ENCODE data around the gene CCDC110. TPM values are rescaled to one million over a fixed set of nuclear protein-coding genes. Genes with fewer than 3 reads are reported as not detected.
A peak's percentile ranks its signal among the peaks of the same experiment; 100 is the strongest.

The CCDC110 gene
- total RNA-seq, 1 donor from 2014 or later: 2.3 TPM

GRCh38 chr4:185506422-185506821, 34.9 kb upstream of the CCDC110 start:
- H3K36me3 Mint-ChIP-seq (ENCODE audit: low read depth): peaks cover 24% of the 10 kb centered on the region
- no peak overlapping the region for H3K27ac Mint-ChIP-seq (ENCODE audit: unreplicated experiment)
- no peak overlapping the region for H3K4me3 Mint-ChIP-seq (ENCODE audit: unreplicated experiment)
- H3K27me3 Mint-ChIP-seq (ENCODE audit: low read depth): no peaks in the 10 kb centered on the region
- peaks cover 13% of the 10 kb centered on the region for H3K4me1 Mint-ChIP-seq (ENCODE audit: low read depth)
- TF ChIP-seq, protein P1, sequence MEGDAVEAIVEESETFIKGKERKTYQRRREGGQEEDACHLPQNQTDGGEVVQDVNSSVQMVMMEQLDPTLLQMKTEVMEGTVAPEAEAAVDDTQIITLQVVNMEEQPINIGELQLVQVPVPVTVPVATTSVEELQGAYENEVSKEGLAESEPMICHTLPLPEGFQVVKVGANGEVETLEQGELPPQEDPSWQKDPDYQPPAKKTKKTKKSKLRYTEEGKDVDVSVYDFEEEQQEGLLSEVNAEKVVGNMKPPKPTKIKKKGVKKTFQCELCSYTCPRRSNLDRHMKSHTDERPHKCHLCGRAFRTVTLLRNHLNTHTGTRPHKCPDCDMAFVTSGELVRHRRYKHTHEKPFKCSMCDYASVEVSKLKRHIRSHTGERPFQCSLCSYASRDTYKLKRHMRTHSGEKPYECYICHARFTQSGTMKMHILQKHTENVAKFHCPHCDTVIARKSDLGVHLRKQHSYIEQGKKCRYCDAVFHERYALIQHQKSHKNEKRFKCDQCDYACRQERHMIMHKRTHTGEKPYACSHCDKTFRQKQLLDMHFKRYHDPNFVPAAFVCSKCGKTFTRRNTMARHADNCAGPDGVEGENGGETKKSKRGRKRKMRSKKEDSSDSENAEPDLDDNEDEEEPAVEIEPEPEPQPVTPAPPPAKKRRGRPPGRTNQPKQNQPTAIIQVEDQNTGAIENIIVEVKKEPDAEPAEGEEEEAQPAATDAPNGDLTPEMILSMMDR (IDR thresholded peaks at IDR 0.05): no peak
- DNase-seq (ENCODE audit: low spot score): no peak
- no peaks in the 10 kb centered on the region for H3K9me3 Mint-ChIP-seq (ENCODE audit: low read depth)

DNA sequence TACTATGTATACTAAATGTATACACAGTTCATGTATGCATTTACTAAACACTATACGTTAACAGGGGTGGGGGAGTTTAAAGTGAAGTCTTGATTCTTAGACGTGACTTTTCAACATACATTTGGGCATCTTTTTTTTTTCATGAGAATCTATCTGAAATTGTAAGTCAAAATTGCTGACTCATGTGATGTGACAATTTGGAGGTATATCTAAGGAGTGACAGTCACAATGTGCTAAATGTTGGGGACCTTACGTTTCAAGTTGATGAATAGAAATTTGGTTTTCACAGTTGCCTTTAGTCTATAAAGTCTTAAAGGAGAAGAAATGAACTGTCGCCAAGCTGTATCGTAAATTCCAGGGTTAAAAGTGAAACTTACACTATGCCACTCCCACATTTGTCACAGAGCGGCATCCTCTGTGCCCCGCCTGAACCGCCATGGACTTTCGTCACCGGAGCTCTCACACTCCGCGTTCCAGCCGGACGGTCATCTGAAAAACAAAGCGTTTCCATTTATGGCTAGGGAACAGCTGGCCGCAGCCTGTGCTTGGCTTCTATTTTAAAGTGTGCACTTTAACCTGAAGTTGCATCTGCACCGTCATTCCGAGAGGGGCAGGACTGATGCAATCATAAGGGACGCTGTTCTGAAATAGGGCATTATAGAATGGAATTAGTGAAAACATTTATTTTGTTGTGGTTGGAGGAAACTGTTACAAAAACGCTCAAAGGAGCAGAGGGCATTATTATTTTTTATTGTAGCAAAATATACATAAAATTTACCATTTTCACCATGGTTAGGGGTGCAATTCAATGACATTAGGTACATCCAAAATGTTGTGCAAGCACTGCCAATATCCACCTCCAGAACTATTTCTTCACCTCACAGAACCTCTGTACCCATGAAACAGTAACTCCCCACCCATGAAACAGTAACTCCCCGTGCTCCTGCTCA, 32.8 kb upstream of the CCDC110 start:
- H3K27ac Mint-ChIP-seq (ENCODE audit: unreplicated experiment): peak overlapping the region; percentile 93
- peaks cover 33% of the 10 kb centered on the region for H3K36me3 Mint-ChIP-seq (ENCODE audit: low read depth)
- H3K4me1 Mint-ChIP-seq (ENCODE audit: low read depth): peaks cover 13% of the 10 kb centered on the region
- no peak for DNase-seq (ENCODE audit: low spot score)
- peak overlapping the region; percentile 62 for H3K4me3 Mint-ChIP-seq (ENCODE audit: unreplicated experiment)
- no peaks in the 10 kb centered on the region for H3K27me3 Mint-ChIP-seq (ENCODE audit: low read depth)
- H3K9me3 Mint-ChIP-seq (ENCODE audit: low read depth): peaks cover 5% of the 10 kb centered on the region
- TF ChIP-seq, protein P1 (IDR thresholded peaks at IDR 0.05): no peak

DNA sequence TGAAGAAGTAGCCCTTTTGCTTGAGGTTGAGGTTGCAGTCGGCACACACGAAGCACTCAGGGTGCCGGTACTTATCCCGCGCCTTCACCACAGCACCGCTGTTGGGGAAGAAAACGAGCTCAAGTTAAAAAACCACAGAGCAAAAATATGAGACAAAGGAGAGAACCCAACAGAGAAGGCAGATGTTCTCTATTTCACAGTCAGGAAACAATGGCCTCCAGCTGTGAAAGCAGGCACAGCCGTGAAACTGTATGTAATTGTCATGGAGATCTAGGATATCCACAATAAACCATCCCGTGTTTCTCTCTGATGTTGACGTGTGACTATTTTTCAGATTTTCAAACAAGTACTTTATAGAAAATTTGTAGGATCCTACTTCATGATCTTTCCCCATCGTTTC, 30.9 kb upstream of the CCDC110 start:
- H3K27ac Mint-ChIP-seq (ENCODE audit: unreplicated experiment): no peak overlapping the region
- H3K27me3 Mint-ChIP-seq (ENCODE audit: low read depth): no peaks in the 10 kb centered on the region
- H3K36me3 Mint-ChIP-seq (ENCODE audit: low read depth): peaks cover 33% of the 10 kb centered on the region
- TF ChIP-seq, protein P1 (IDR thresholded peaks at IDR 0.05): no peak
- no peak overlapping the region for H3K4me3 Mint-ChIP-seq (ENCODE audit: unreplicated experiment)
- no peak for DNase-seq (ENCODE audit: low spot score)
- H3K4me1 Mint-ChIP-seq (ENCODE audit: low read depth): peaks cover 13% of the 10 kb centered on the region
- peaks cover 5% of the 10 kb centered on the region for H3K9me3 Mint-ChIP-seq (ENCODE audit: low read depth)

DNA sequence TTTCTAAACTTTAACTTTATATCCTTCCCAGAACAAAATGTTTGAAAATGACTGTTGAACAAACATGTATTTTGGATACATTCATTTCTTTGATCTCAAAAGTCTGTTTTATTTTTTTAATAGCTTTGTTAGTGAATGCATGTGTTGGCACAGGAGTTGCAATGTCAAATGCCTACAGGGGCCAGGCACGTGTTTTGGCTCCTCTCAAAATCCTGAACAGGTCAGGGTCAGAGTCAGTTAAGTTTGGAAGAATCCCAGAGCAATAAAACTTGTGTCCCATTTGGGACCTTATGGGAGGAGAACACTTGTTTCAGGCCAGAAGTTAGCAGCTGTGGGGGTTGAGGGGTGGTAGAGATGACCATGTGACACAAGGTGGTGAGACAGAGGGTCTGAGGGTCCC, 29.0 kb upstream of the CCDC110 start:
- no peaks in the 10 kb centered on the region for H3K27me3 Mint-ChIP-seq (ENCODE audit: low read depth)
- peaks cover 5% of the 10 kb centered on the region for H3K9me3 Mint-ChIP-seq (ENCODE audit: low read depth)
- peaks cover 28% of the 10 kb centered on the region for H3K36me3 Mint-ChIP-seq (ENCODE audit: low read depth)
- TF ChIP-seq, protein P1 (IDR thresholded peaks at IDR 0.05): no peak
- DNase-seq (ENCODE audit: low spot score): no peak
- no peak overlapping the region for H3K4me3 Mint-ChIP-seq (ENCODE audit: unreplicated experiment)
- H3K4me1 Mint-ChIP-seq (ENCODE audit: low read depth): peaks cover 13% of the 10 kb centered on the region
- no peak overlapping the region for H3K27ac Mint-ChIP-seq (ENCODE audit: unreplicated experiment)

- peaks cover 13% of the 10 kb centered on the region for H3K4me1 Mint-ChIP-seq (ENCODE audit: low read depth)
- no peak overlapping the region for H3K27ac Mint-ChIP-seq (ENCODE audit: unreplicated experiment)
- DNase-seq (ENCODE audit: low spot score): no peak
- H3K36me3 Mint-ChIP-seq (ENCODE audit: low read depth): peaks cover 28% of the 10 kb centered on the region
- peaks cover 5% of the 10 kb centered on the region for H3K9me3 Mint-ChIP-seq (ENCODE audit: low read depth)
- H3K27me3 Mint-ChIP-seq (ENCODE audit: low read depth): no peaks in the 10 kb centered on the region
- TF ChIP-seq, protein P1 (IDR thresholded peaks at IDR 0.05): no peak
- H3K4me3 Mint-ChIP-seq (ENCODE audit: unreplicated experiment): no peak overlapping the region
These were observed 28.5 kb upstream of the CCDC110 start for GRCh38 chr4:185500035-185500434.
